Measurements from ENCODE around the gene ADAMTS7.

DNA sequence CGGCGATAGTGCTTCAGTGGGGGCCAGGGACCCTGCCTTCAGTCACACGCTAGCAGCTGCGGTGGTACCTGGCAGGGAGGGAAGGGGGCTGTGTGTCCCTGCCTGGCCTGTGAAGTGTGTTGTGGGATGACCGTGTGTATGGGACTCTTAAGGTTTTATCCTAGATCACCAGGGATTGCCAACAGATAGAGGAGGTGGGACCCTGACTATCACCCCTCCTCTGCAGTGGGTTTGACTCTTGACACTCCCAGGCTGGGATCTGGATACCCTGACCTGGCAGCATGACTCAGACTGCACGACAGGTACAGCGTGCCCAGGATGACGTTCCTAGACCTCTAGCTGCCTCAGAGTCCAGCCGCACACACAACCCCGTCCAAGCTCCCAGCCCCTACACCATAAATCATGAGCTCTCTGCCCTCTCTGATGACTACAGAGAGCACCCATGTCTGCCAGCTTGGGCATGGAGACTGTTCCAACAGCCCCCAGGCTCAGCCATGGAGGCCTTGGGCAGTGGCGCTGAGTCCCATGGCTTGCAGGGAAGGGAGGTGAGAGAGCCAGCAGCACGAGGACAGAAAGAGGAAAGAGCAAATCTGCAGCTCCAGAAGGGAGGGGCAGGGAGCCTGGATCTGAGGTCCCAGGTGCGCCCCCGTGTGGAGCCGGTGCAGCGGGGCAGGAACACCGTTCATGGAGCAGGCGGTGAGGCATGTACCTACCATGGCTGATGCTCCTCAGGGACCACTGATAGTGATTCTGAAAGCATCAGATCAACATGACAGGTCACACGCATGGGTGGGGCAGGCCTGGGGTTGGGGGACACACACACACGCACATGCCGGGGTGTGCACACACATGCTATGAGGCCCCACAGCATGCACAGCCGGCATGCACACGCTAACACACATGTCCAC, 71.0 kb downstream of the ADAMTS7 start:
- TF ChIP-seq, protein P1, sequence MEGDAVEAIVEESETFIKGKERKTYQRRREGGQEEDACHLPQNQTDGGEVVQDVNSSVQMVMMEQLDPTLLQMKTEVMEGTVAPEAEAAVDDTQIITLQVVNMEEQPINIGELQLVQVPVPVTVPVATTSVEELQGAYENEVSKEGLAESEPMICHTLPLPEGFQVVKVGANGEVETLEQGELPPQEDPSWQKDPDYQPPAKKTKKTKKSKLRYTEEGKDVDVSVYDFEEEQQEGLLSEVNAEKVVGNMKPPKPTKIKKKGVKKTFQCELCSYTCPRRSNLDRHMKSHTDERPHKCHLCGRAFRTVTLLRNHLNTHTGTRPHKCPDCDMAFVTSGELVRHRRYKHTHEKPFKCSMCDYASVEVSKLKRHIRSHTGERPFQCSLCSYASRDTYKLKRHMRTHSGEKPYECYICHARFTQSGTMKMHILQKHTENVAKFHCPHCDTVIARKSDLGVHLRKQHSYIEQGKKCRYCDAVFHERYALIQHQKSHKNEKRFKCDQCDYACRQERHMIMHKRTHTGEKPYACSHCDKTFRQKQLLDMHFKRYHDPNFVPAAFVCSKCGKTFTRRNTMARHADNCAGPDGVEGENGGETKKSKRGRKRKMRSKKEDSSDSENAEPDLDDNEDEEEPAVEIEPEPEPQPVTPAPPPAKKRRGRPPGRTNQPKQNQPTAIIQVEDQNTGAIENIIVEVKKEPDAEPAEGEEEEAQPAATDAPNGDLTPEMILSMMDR (IDR thresholded peaks at IDR 0.05; ENCODE audit: insufficient read depth, low read depth, low read length), result peak; percentile 22
- TF ChIP-seq EZH2 (IDR thresholded peaks at IDR 0.05; ENCODE audit: insufficient read depth, low read length), result no peak
